Measurements from ENCODE around the gene MVB12B.

- TF ChIP-seq GATA2 (IDR thresholded peaks at IDR 0.05; ENCODE audit: low read depth, low read length) = no peak
- no peak for TF ChIP-seq GATA3 (IDR thresholded peaks at IDR 0.05; ENCODE audit: low read depth, low read length)
Observed at GRCh38 chr9:126459546-126459945, 132.9 kb downstream of the MVB12B start.
